HepG2 (cell line): ENCODE measurements around the gene SEBOX.

Experiments
- HDAC2 ChIP-seq: sonication (generic); formaldehyde crosslinking; IDR thresholded peaks from 2 replicates; pipeline ENCODE4 v1.4.0; 2020; ENCODE audit warnings: missing genetic modification reagents
- IRF1 ChIP-seq: sonication (generic); formaldehyde crosslinking; IDR thresholded peaks from 2 replicates; pipeline ENCODE4 v1.4.0; 2020; ENCODE audit warnings: low read depth, mild to moderate bottlenecking, missing genetic modification reagents

GRCh38 chr17:28388106-28388505 is 23.1 kb upstream of the SEBOX start:
- TF ChIP-seq IRF1 (CRISPR knock-in tag) (no peak), HDAC2 (CRISPR knock-in tag) (no peak)
